Mucosa of descending colon (tissue), 3 donors: ENCODE data around the gene NRAP. TPM values are rescaled to one million over a fixed set of nuclear protein-coding genes. Genes with fewer than 3 reads are reported as not detected.

ENCODE experiments used
- ATAC-seq: fragments of 200-7000 bp; cut with Tn5 transposase; one replicate; pipeline ENCODE4 v1.9.1; 2020; ENCODE audit warnings: mild to moderate bottlenecking, moderate library complexity
- DNase-seq, 3 donors: peaks; one replicate each; pipeline ENCODE4 v3.0.0-alpha.2; 2020
- H3K36me3 ChIP-seq: fragments of 200-600 bp; one replicate; pipeline ENCODE4 v1.8.0; 2021; ENCODE audit warnings: low read depth, mild to moderate bottlenecking
- H3K4me1 ChIP-seq: fragments of 200-600 bp; one replicate; pipeline ENCODE4 v1.8.0; 2021; ENCODE audit warnings: low read depth, mild to moderate bottlenecking
- H3K4me3 ChIP-seq: fragments of 200-600 bp; one replicate; pipeline ENCODE4 v1.8.0; 2021; ENCODE audit warnings: mild to moderate bottlenecking
- H3K9me3 ChIP-seq: fragments of 200-600 bp; one replicate; pipeline ENCODE4 v1.8.0; 2021; ENCODE audit warnings: mild to moderate bottlenecking
- CTCF ChIP-seq: fragments of 200-600 bp; IDR thresholded peaks from one replicate; pipeline ENCODE4 v1.8.0; 2022; ENCODE audit warnings: antibody characterized with exemption, mild to moderate bottlenecking
- intact Hi-C, 2 donors: fragments of 100-400 bp; cut with DNase I in 1 of 2; cut with micrococcal nuclease in 1 of 2; formaldehyde crosslinking; loops; one replicate each; pipeline versions ENCODE4 v1.11.0 to v1.11.1; 2022; cut with DNase I, micrococcal nuclease
- total RNA-seq, 3 donors: library from RNA; stranded (reverse); fragmentation: NEBNext Ultra II Directional in 2 of 3; extraction: Animal tissue kit (Norgen Biotek cat#: 25700) in 2 of 3; gene quantifications; one replicate each; pipeline versions ENCODE4 v1.2.1 to v1.2.4, GENCODE V29; 2021 to 2023
- donor health status: DM: no; HTN: no; CAD: no; lungs with moderate emphysema.
- donor health status: DM: no; HTN: no; CAD: no.
- donor health status: DM: no; HTN: yes; CAD: no.

NRAP gene
- total RNA-seq, 3 donors from 2014 or later = 0.16 to 1.6 (median 0.80) TPM

GRCh38 chr10:113613427-113613826, 50.4 kb downstream of the NRAP start:
- H3K36me3 ChIP-seq = no peaks in the 10 kb centered on the region
- intact Hi-C loops = no loop called here
- no peak for ATAC-seq
- H3K4me1 ChIP-seq = no peaks in the 10 kb centered on the region
- TF ChIP-seq CTCF = no peak
- no peak for DNase-seq
- H3K4me3 ChIP-seq = no peak overlapping the region
- H3K9me3 ChIP-seq = no peaks in the 10 kb centered on the region

- DNase-seq = no peak
These were observed 51.7 kb downstream of the NRAP start for GRCh38 chr10:113612154-113612553.

GRCh38 chr10:113610631-113611601, 52.9 kb downstream of the NRAP start:
- ATAC-seq = no peak
- Histone ChIP-seq H3K4me1 (no peaks in the 10 kb centered on the region), H3K36me3 (no peaks in the 10 kb centered on the region), H3K4me3 (no peak overlapping the region), H3K9me3 (no peaks in the 10 kb centered on the region)
- no peak for DNase-seq
- no peak for TF ChIP-seq CTCF
- intact Hi-C loops = no loop called here

More at GRCh38 chr10:113612154-113612553, 51.7 kb downstream of the NRAP start:
- Histone ChIP-seq H3K9me3 (no peaks in the 10 kb centered on the region), H3K36me3 (no peaks in the 10 kb centered on the region), H3K4me3 (no peak overlapping the region), H3K4me1 (no peaks in the 10 kb centered on the region)
- ATAC-seq = no peak
- TF ChIP-seq CTCF = no peak
- intact Hi-C loops = no loop called here

- no peak for TF ChIP-seq CTCF
- DNase-seq = no peak
- no peaks in the 10 kb centered on the region for H3K36me3 ChIP-seq
- intact Hi-C loops = no loop called here
- ATAC-seq = no peak
- no peaks in the 10 kb centered on the region for H3K9me3 ChIP-seq
- no peak overlapping the region for H3K4me3 ChIP-seq
- H3K4me1 ChIP-seq = no peaks in the 10 kb centered on the region
These were observed 54.1 kb downstream of the NRAP start for GRCh38 chr10:113609704-113610108.

- ATAC-seq (no peak), DNase-seq (no peak)
- H3K4me3 ChIP-seq = no peak overlapping the region
- intact Hi-C loops = no loop called here
- H3K9me3 ChIP-seq = no peaks in the 10 kb centered on the region
- TF ChIP-seq CTCF = no peak
- no peaks in the 10 kb centered on the region for H3K36me3 ChIP-seq
- H3K4me1 ChIP-seq = no peaks in the 10 kb centered on the region
These were observed 58.4 kb downstream of the NRAP start for GRCh38 chr10:113605268-113605978.
